NCI-H146 (cell line): ENCODE results near the gene LRP4.

Source experiments
- DNase-seq: peaks from one replicate; lab custom pipeline; 2025; lab: John Stamatoyannopoulos, UW

LRP4 gene

GRCh38 chr11:46894961-46895360 lies 23.4 kb downstream of the LRP4 start:
- no peak for DNase-seq

GRCh38 chr11:46894506-46894905 lies 23.8 kb downstream of the LRP4 start:
- DNase-seq = no peak

GRCh38 chr11:46892838-46893237 lies 25.5 kb downstream of the LRP4 start:
- DNase-seq = no peak

- no peak for DNase-seq
Measured at GRCh38 chr11:46892109-46892508, 26.2 kb downstream of the LRP4 start.

GRCh38 chr11:46890665-46891064 lies 27.7 kb downstream of the LRP4 start:
- no peak for DNase-seq

- peak; percentile 65 for DNase-seq
Measured at GRCh38 chr11:46889689-46890475, 28.5 kb downstream of the LRP4 start.

GRCh38 chr11:46889251-46889650 lies 29.1 kb downstream of the LRP4 start:
- DNase-seq = no peak

GRCh38 chr11:46888636-46889035 lies 29.7 kb downstream of the LRP4 start:
- DNase-seq = no peak

- DNase-seq = no peak
Measured at GRCh38 chr11:46886211-46886610, 32.1 kb downstream of the LRP4 start.

GRCh38 chr11:46879056-46879585 lies 39.2 kb downstream of the LRP4 start:
- no peak for DNase-seq

- no peak for DNase-seq
Measured at GRCh38 chr11:46877580-46877979, 40.8 kb downstream of the LRP4 start.

GRCh38 chr11:46876471-46876870 lies 41.9 kb downstream of the LRP4 start:
- no peak for DNase-seq

- no peak for DNase-seq
Measured at GRCh38 chr11:46874586-46874985, 43.8 kb downstream of the LRP4 start.

GRCh38 chr11:46868912-46869311 lies 49.4 kb downstream of the LRP4 start:
- no peak for DNase-seq

- no peak for DNase-seq
Measured at GRCh38 chr11:46865340-46865739, 53.0 kb downstream of the LRP4 start.

- DNase-seq = no peak
Measured at GRCh38 chr11:46860218-46860617, 58.1 kb downstream of the LRP4 start.

- no peak for DNase-seq
Measured at GRCh38 chr11:46858920-46859546, 59.3 kb downstream of the LRP4 start.

GRCh38 chr11:46857666-46858065 lies 60.7 kb downstream of the LRP4 start:
- DNase-seq = no peak

GRCh38 chr11:46856605-46857343 lies 61.6 kb downstream of the LRP4 start:
- DNase-seq = no peak

GRCh38 chr11:46855863-46856262 lies 62.5 kb downstream of the LRP4 start:
- no peak for DNase-seq

- no peak for DNase-seq
Measured at GRCh38 chr11:46855167-46855566, 63.2 kb downstream of the LRP4 start.

GRCh38 chr11:46850829-46851380 lies 67.4 kb downstream of the LRP4 start:
- DNase-seq = no peak
